BLaER1 treated with 17β-estradiol and CSF1 and Interleukin-3, amounts not matched to agents 10 nM and 100 nM (cell line): ENCODE measurements around the gene C1QTNF12.

Experiments used
- H3K27ac ChIP-seq, 11 experiments: shearing (Covaris generic); formaldehyde crosslinking; 2 replicates each; pipeline ENCODE4 v1.8.1; 2022
- H3K27me3 ChIP-seq, 11 experiments: shearing (Covaris generic); formaldehyde crosslinking; 2 replicates each; pipeline ENCODE4 v1.8.1; 2022
- H3K36me3 ChIP-seq, 11 experiments: shearing (Covaris generic); formaldehyde crosslinking; 2 replicates each; pipeline ENCODE4 v1.8.1; 2022
- H3K4me1 ChIP-seq, 10 experiments: shearing (Covaris generic); formaldehyde crosslinking; 2 replicates each; pipeline ENCODE4 v1.8.1; 2022
- H3K4me2 ChIP-seq, 11 experiments: shearing (Covaris generic); formaldehyde crosslinking; 2 replicates each; pipeline ENCODE4 v1.8.1; 2022
- H3K4me3 ChIP-seq, 10 experiments: shearing (Covaris generic); formaldehyde crosslinking; 2 replicates each; pipeline ENCODE4 v1.8.1; 2022
- H3K9ac ChIP-seq, 11 experiments: shearing (Covaris generic); formaldehyde crosslinking; 2 replicates each; pipeline ENCODE4 v1.8.1; 2022
- H3K9me3 ChIP-seq, 11 experiments: shearing (Covaris generic); formaldehyde crosslinking; replicated peaks in 1 of 11; 2 replicates each; pipeline ENCODE4 v1.8.1; 2022
- H4K20me1 ChIP-seq, 11 experiments: shearing (Covaris generic); formaldehyde crosslinking; 2 replicates each; pipeline ENCODE4 v1.8.1; 2022
- Cebpa-rat ChIP-seq, 11 experiments: shearing (Covaris generic); IDR thresholded peaks; 2 replicates each; pipeline ENCODE4 v1.8.1; 2022

The C1QTNF12 gene

GRCh38 chr1:1213345-1214265, 32.9 kb downstream of the C1QTNF12 start, which contains the start of gene TNFRSF4:
Gene TNFRSF4 (minus strand): TSS chr1:1214153. CDS start chr1:1214127, 26 bp downstream.
- Histone ChIP-seq H4K20me1 (peaks cover 33 to 96% (median 87%) of the 10 kb centered on the region in 11 experiments; a peak in 21 of 22 replicates), H3K27me3 (peaks cover 11 to 45% (median 22%) of the 10 kb centered on the region in 11 experiments; a peak in 19 of 22 replicates), H3K4me2 (peak within 1 kb of the TSS; percentile 87 to 98 (median 93)), H3K9me3 (no peaks in the 10 kb centered on the region), H3K9ac (peak within 1 kb of the TSS in 8 of 11 experiments; percentile 18 to 53 (median 39); a peak in 11 of 22 replicates), H3K27ac (peak within 1 kb of the TSS in 2 of 11 experiments; percentile 3 to 25; a peak in 1 of 22 replicates), H3K4me1 (peaks cover 69 to 83% (median 74%) of the 10 kb centered on the region in 10 experiments), H3K36me3 (peaks cover 25 to 37% (median 31%) of the 10 kb centered on the region in 11 experiments), H3K4me3 (peak within 1 kb of the TSS in 7 of 10 experiments; percentile 12 to 57 (median 34); a peak in 9 of 20 replicates)
- no peak for TF ChIP-seq Cebpa-rat (IDR thresholded peaks at IDR 0.05)

- H3K27me3 ChIP-seq: peaks cover 11 to 45% (median 22%) of the 10 kb centered on the region in 11 experiments; a peak in 19 of 22 replicates
- H4K20me1 ChIP-seq: peaks cover 29 to 93% (median 80%) of the 10 kb centered on the region in 11 experiments; a peak in 21 of 22 replicates
- H3K4me1 ChIP-seq: peaks cover 75 to 87% (median 80%) of the 10 kb centered on the region in 10 experiments
- peak overlapping the region in 7 of 10 experiments; percentile 12 to 57 (median 34); a peak in 9 of 20 replicates for H3K4me3 ChIP-seq
- peak overlapping the region in 8 of 11 experiments; percentile 18 to 53 (median 39); a peak in 11 of 22 replicates for H3K9ac ChIP-seq
- peak overlapping the region; percentile 87 to 98 (median 93) for H3K4me2 ChIP-seq
- H3K9me3 ChIP-seq: no peaks in the 10 kb centered on the region
- H3K27ac ChIP-seq: peak overlapping the region in 2 of 11 experiments; percentile 3 to 25; a peak in 1 of 22 replicates
- H3K36me3 ChIP-seq: peaks cover 17 to 30% (median 24%) of the 10 kb centered on the region in 11 experiments
- no peak for TF ChIP-seq Cebpa-rat (IDR thresholded peaks at IDR 0.05)
These were observed 33.7 kb downstream of the C1QTNF12 start for GRCh38 chr1:1212780-1213344.

GRCh38 chr1:1211541-1212441, 34.7 kb downstream of the C1QTNF12 start:
- Histone ChIP-seq H4K20me1 (peaks cover 19 to 88% (median 70%) of the 10 kb centered on the region in 11 experiments; a peak in 21 of 22 replicates), H3K36me3 (peaks cover 7 to 19% (median 13%) of the 10 kb centered on the region in 11 experiments; a peak in 20 of 22 replicates), H3K4me2 (peak overlapping the region; percentile 80 to 99 (median 97)), H3K9me3 (no peaks in the 10 kb centered on the region; a peak in 1 of 22 replicates), H3K27ac (peak overlapping the region in 1 of 11 experiments; percentile 35; a peak in 2 of 22 replicates), H3K9ac (peak overlapping the region in 4 of 11 experiments; percentile 24 to 50 (median 36); a peak in 3 of 22 replicates), H3K4me3 (peak overlapping the region in 1 of 10 experiments; percentile 26; a peak in 4 of 20 replicates), H3K4me1 (peaks cover 86 to 96% (median 91%) of the 10 kb centered on the region in 10 experiments), H3K27me3 (peaks cover 14 to 54% (median 26%) of the 10 kb centered on the region in 11 experiments)
- TF ChIP-seq Cebpa-rat (IDR thresholded peaks at IDR 0.05): no peak

- H3K27me3 ChIP-seq: peaks cover 22 to 63% (median 34%) of the 10 kb centered on the region in 11 experiments
- no peaks in the 10 kb centered on the region; a peak in 1 of 22 replicates for H3K9me3 ChIP-seq
- H3K4me2 ChIP-seq: peak overlapping the region; percentile 80 to 99 (median 97)
- H3K36me3 ChIP-seq: peaks cover 0 to 11% (median 5%) of the 10 kb centered on the region in 11 experiments; a peak in 15 of 22 replicates
- peak overlapping the region in 1 of 10 experiments; percentile 11; a peak in 1 of 20 replicates for H3K4me3 ChIP-seq
- no peak for TF ChIP-seq Cebpa-rat (IDR thresholded peaks at IDR 0.05)
- no peak overlapping the region for H3K27ac ChIP-seq
- peak overlapping the region in 1 of 11 experiments; percentile 14; a peak in 1 of 22 replicates for H3K9ac ChIP-seq
- H3K4me1 ChIP-seq: peaks cover 93 to 98% (median 96%) of the 10 kb centered on the region in 10 experiments
- peaks cover 11 to 88% (median 69%) of the 10 kb centered on the region in 11 experiments; a peak in 21 of 22 replicates for H4K20me1 ChIP-seq
These were observed 35.6 kb downstream of the C1QTNF12 start for GRCh38 chr1:1210726-1211540.

GRCh38 chr1:1208713-1209433, 37.6 kb downstream of the C1QTNF12 start:
- H3K36me3 ChIP-seq: no peaks in the 10 kb centered on the region
- peaks cover 0 to 82% (median 53%) of the 10 kb centered on the region in 11 experiments; a peak in 17 of 22 replicates for H4K20me1 ChIP-seq
- H3K27ac ChIP-seq: peak overlapping the region in 10 of 11 experiments; percentile 42 to 86 (median 67); a peak in 16 of 22 replicates

GRCh38 chr1:1207571-1207892, 39.0 kb downstream of the C1QTNF12 start:
- Histone ChIP-seq H3K4me1 (peaks cover 73 to 78% (median 75%) of the 10 kb centered on the region in 10 experiments), H3K4me2 (peak overlapping the region; percentile 90 to 99 (median 97)), H3K36me3 (no peaks in the 10 kb centered on the region), H3K4me3 (no peak overlapping the region), H3K9ac (no peak overlapping the region), H3K9me3 (no peaks in the 10 kb centered on the region; a peak in 1 of 22 replicates), H3K27me3 (peaks cover 20 to 71% (median 37%) of the 10 kb centered on the region in 11 experiments), H4K20me1 (peaks cover 0 to 68% (median 41%) of the 10 kb centered on the region in 11 experiments; a peak in 17 of 22 replicates), H3K27ac (peak overlapping the region in 5 of 11 experiments; percentile 32 to 60 (median 45); a peak in 7 of 22 replicates)
- TF ChIP-seq Cebpa-rat (IDR thresholded peaks at IDR 0.05): no peak

More at GRCh38 chr1:1208713-1209433, 37.6 kb downstream of the C1QTNF12 start:
- peak overlapping the region in 8 of 11 experiments; percentile 41 to 76 (median 66); a peak in 16 of 22 replicates for H3K9ac ChIP-seq
- H3K4me2 ChIP-seq: peak overlapping the region; percentile 90 to 99 (median 97)
- peak overlapping the region in 9 of 10 experiments; percentile 31 to 61 (median 47); a peak in 13 of 20 replicates for H3K4me3 ChIP-seq
- H3K4me1 ChIP-seq: peaks cover 87 to 91% (median 89%) of the 10 kb centered on the region in 10 experiments
- no peaks in the 10 kb centered on the region; a peak in 1 of 22 replicates for H3K9me3 ChIP-seq
- no peak for TF ChIP-seq Cebpa-rat (IDR thresholded peaks at IDR 0.05)
- H3K27me3 ChIP-seq: peaks cover 31 to 78% (median 48%) of the 10 kb centered on the region in 11 experiments
